Measurements from ENCODE around the gene PLXDC2. TPM values are rescaled to one million over a fixed set of nuclear protein-coding genes. Genes with fewer than 3 reads are reported as not detected.

PLXDC2 gene
- polyA plus RNA-seq, 1 of the 3 experiments (the other 2 are of a cell fraction), result 2.5 TPM

DNA sequence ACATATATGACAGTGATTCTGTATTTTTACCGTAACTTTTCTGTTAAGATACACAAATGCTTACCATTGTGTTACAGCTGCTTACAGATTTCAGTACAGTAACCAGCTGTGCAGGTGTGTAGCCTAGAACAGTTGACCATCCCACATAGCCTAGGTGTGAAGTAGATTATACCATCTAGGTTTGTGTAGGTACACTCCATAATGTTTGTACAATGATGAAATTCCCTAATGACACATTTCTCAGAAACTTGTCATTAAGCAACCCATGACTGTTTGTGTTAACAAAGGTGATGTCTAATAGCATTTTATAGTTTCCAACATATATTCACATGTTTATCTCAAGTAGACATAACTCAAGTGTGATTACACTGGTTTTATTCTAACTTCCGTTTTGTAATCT lies 218.5 kb downstream of the PLXDC2 start:
- Histone ChIP-seq H4K20me1 (ENCODE audit: insufficient read depth) (no peaks in the 10 kb centered on the region), H3K9me3 (no peaks in the 10 kb centered on the region), H2AFZ (ENCODE audit: low read depth) (no peak overlapping the region), H3K9ac (no peak overlapping the region), H3F3A (replicated peaks; ENCODE audit: insufficient read depth) (no peaks in the 10 kb centered on the region), H3K27me3 (ENCODE audit: insufficient read depth) (no peaks in the 10 kb centered on the region), H3K79me2 (ENCODE audit: insufficient read depth) (no peaks in the 10 kb centered on the region), H3K36me3 (replicated peaks in 1 of 2; ENCODE audit: control insufficient read depth in 1 of 2, insufficient read depth in 2 of 2, low read length in 1 of 2) (no peaks in the 10 kb centered on the region), H3K9me2 (no peaks in the 10 kb centered on the region), H3K4me3 (ENCODE audit: low read depth in 2 of 2, low read length in 1 of 2) (no peak overlapping the region), H3K27ac (ENCODE audit: low read depth in 2 of 2, low read length in 1 of 2) (no peak overlapping the region), H3K4me1 (ENCODE audit: control insufficient read depth in 1 of 2, insufficient read depth in 2 of 2, low read depth in 1 of 2, low read length in 1 of 2) (no peaks in the 10 kb centered on the region; a peak in 1 of 4 replicates), H3K4me2 (no peak overlapping the region)
- ChIA-PET CTCF (interaction anchor here (1.5 kb wide), 1 partner anchor 13 kb away, joined by 3 read pairs; no protein-coding TSS in a partner anchor), POLR2A (no interaction called here)
- TF ChIP-seq RXRA (IDR thresholded peaks at IDR 0.05; ENCODE audit: borderline replicate concordance, low read depth), result no peak
- TF ChIP-seq JUND (IDR thresholded peaks at IDR 0.05), result no peak
- no peak for TF ChIP-seq TCF12 (IDR thresholded peaks at IDR 0.05)
- TF ChIP-seq EP300 (IDR thresholded peaks at IDR 0.05; ENCODE audit: borderline replicate concordance in 1 of 2, low read depth in 1 of 2, low read length in 1 of 2), result no peak
- no peak for TF ChIP-seq MXI1 (IDR thresholded peaks at IDR 0.05; ENCODE audit: low read depth, low read length)
- TF ChIP-seq RFX5 (IDR thresholded peaks at IDR 0.05; ENCODE audit: low read length), result no peak
- no peak for TF ChIP-seq RCOR1 (IDR thresholded peaks at IDR 0.05; ENCODE audit: low read length)
- TF ChIP-seq FOXM1 (IDR thresholded peaks at IDR 0.05; ENCODE audit: low read depth), result no peak
- TF ChIP-seq, protein P1, sequence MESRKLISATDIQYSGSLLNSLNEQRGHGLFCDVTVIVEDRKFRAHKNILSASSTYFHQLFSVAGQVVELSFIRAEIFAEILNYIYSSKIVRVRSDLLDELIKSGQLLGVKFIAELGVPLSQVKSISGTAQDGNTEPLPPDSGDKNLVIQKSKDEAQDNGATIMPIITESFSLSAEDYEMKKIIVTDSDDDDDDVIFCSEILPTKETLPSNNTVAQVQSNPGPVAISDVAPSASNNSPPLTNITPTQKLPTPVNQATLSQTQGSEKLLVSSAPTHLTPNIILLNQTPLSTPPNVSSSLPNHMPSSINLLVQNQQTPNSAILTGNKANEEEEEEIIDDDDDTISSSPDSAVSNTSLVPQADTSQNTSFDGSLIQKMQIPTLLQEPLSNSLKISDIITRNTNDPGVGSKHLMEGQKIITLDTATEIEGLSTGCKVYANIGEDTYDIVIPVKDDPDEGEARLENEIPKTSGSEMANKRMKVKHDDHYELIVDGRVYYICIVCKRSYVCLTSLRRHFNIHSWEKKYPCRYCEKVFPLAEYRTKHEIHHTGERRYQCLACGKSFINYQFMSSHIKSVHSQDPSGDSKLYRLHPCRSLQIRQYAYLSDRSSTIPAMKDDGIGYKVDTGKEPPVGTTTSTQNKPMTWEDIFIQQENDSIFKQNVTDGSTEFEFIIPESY (IDR thresholded peaks at IDR 0.05; ENCODE audit: borderline replicate concordance, low read depth), result no peak
- TF ChIP-seq FOXJ3 (CRISPR knock-in tag; IDR thresholded peaks at IDR 0.05), result no peak
- TF ChIP-seq NRF1 (IDR thresholded peaks at IDR 0.05; ENCODE audit: low read depth, low read length), result no peak
- no peak for TF ChIP-seq SMC3 (IDR thresholded peaks at IDR 0.05; ENCODE audit: low read depth, low read length)
- no peak for TF ChIP-seq YY1 (IDR thresholded peaks at IDR 0.05; ENCODE audit: low read depth)
- TF ChIP-seq TEAD4 (IDR thresholded peaks at IDR 0.05; ENCODE audit: borderline replicate concordance, insufficient read depth), result no peak
- TF ChIP-seq, protein P2, sequence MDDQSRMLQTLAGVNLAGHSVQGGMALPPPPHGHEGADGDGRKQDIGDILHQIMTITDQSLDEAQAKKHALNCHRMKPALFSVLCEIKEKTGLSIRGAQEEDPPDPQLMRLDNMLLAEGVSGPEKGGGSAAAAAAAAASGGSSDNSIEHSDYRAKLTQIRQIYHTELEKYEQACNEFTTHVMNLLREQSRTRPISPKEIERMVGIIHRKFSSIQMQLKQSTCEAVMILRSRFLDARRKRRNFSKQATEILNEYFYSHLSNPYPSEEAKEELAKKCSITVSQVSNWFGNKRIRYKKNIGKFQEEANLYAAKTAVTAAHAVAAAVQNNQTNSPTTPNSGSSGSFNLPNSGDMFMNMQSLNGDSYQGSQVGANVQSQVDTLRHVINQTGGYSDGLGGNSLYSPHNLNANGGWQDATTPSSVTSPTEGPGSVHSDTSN (IDR thresholded peaks at IDR 0.05), result no peak
- no peak for TF ChIP-seq GATA2 (CRISPR knock-in tag; IDR thresholded peaks at IDR 0.05)
- 67% methylated on average over 2 of the region's 2 CpGs for WGBS (ENCODE audit: low lambda C conversion rate)
- DNase-seq, result no peak

DNA sequence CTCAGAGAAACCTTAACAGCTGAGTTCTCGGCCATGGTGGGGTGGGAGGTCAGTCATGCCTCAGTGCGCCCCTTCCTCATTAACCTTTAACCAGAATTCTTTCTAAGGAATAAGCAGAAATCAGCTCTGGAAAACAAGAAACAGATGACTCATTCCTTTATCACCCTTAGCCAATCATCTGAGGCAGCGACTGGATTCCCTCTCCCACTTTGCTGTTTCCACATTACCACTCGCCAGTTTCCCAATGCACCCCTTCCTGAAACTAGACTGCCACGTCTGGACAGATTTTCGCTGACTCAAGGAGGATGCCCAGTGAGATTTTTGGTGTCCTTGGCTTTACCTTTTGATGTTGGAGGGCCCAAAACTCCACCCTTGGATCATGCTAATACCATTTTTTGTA lies 223.8 kb downstream of the PLXDC2 start:
- Histone ChIP-seq H3K27ac (ENCODE audit: low read depth in 2 of 2, low read length in 1 of 2) (no peak overlapping the region), H3K9me3 (no peaks in the 10 kb centered on the region), H3K9ac (no peak overlapping the region), H3K27me3 (ENCODE audit: insufficient read depth) (no peaks in the 10 kb centered on the region), H3F3A (replicated peaks; ENCODE audit: insufficient read depth) (no peaks in the 10 kb centered on the region), H2AFZ (ENCODE audit: low read depth) (no peak overlapping the region), H3K4me3 (ENCODE audit: low read depth in 2 of 2, low read length in 1 of 2) (no peak overlapping the region), H3K36me3 (replicated peaks in 1 of 2; ENCODE audit: control insufficient read depth in 1 of 2, insufficient read depth in 2 of 2, low read length in 1 of 2) (no peaks in the 10 kb centered on the region), H3K4me1 (ENCODE audit: control insufficient read depth in 1 of 2, insufficient read depth in 2 of 2, low read depth in 1 of 2, low read length in 1 of 2) (peaks cover 0 to 7% of the 10 kb centered on the region in 2 experiments; a peak in 2 of 4 replicates), H4K20me1 (ENCODE audit: insufficient read depth) (no peaks in the 10 kb centered on the region), H3K79me2 (ENCODE audit: insufficient read depth) (no peaks in the 10 kb centered on the region), H3K4me2 (no peak overlapping the region), H3K9me2 (0 out of 2 replicates have a peak, but pooled peaks cover 2% of the 10 kb centered on the region)
- DNase-seq, result no peak
- ChIA-PET CTCF (interaction anchor here (1.3 kb wide), 1 partner anchor 21 kb away, joined by 3 read pairs; no protein-coding TSS in a partner anchor), POLR2A (no interaction called here)
- WGBS (ENCODE audit: low lambda C conversion rate), result 59% methylated on average over 6 of the region's 6 CpGs
- TF ChIP-seq SMC3 (IDR thresholded peaks at IDR 0.05; ENCODE audit: low read depth, low read length) (no peak), TCF12 (IDR thresholded peaks at IDR 0.05) (no peak), RCOR1 (IDR thresholded peaks at IDR 0.05; ENCODE audit: low read length) (no peak), YY1 (IDR thresholded peaks at IDR 0.05; ENCODE audit: low read depth) (no peak)
- TF ChIP-seq, protein P3, sequence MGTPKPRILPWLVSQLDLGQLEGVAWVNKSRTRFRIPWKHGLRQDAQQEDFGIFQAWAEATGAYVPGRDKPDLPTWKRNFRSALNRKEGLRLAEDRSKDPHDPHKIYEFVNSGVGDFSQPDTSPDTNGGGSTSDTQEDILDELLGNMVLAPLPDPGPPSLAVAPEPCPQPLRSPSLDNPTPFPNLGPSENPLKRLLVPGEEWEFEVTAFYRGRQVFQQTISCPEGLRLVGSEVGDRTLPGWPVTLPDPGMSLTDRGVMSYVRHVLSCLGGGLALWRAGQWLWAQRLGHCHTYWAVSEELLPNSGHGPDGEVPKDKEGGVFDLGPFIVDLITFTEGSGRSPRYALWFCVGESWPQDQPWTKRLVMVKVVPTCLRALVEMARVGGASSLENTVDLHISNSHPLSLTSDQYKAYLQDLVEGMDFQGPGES (IDR thresholded peaks at IDR 0.05; ENCODE audit: low read depth, low read length), result no peak
- TF ChIP-seq, protein P4, sequence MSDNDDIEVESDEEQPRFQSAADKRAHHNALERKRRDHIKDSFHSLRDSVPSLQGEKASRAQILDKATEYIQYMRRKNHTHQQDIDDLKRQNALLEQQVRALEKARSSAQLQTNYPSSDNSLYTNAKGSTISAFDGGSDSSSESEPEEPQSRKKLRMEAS (IDR thresholded peaks at IDR 0.05; ENCODE audit: low read depth), result no peak
- TF ChIP-seq, protein P1 (IDR thresholded peaks at IDR 0.05; ENCODE audit: borderline replicate concordance, low read depth), result no peak

Data from SK-N-SH (cell line).